NB4 (cell line): ENCODE data around the gene ATF5.

ENCODE experiments used
- CTCF ChIP-seq: IDR thresholded peaks from one replicate; pipeline ENCODE4 v1.5.1; 2012; ENCODE audit warnings: low read depth, low read length
- POLR2A ChIP-seq: IDR thresholded peaks from 2 replicates; pipeline ENCODE4 v1.6.1; 2011; ENCODE audit warnings: mild to moderate bottlenecking; ENCODE audit not compliant: insufficient read length; ENCODE audit errors: extremely low read depth

GRCh38 chr19:49953416-49953815, 24.4 kb downstream of the ATF5 start:
- TF ChIP-seq CTCF (no peak), POLR2A (no peak)
